Measurements from ENCODE around the gene SLC10A7.

- TF ChIP-seq CTCF (IDR thresholded peaks at IDR 0.05; ENCODE audit: low read depth, low read length): no peak
- no peak for TF ChIP-seq EZH2phosphoT487 (IDR thresholded peaks at IDR 0.05; ENCODE audit: low read depth)
Measured at GRCh38 chr4:146439999-146440398, 81.7 kb downstream of the SLC10A7 start.
